Middle frontal gyrus (tissue), 1 donor: Measurements from ENCODE around the gene SPRY4.
"Not testable (repeated sequence)": the region's sequence is repeated elsewhere in the genome, so short reads cannot be mapped to it uniquely, and the experiment has no call there.

ENCODE experiments used
- DNase-seq: peaks from one replicate; pipeline ENCODE4 v3.0.0-alpha.2; 2015; ENCODE audit warnings: low spot score; ENCODE audit errors: extremely low spot score

SPRY4 gene

GRCh38 chr5:142334538-142334937 lies 9.7 kb upstream of the SPRY4 start:
- no peak for DNase-seq

GRCh38 chr5:142333749-142334148 lies 8.9 kb upstream of the SPRY4 start:
- not testable (repeated sequence) for DNase-seq

DNA sequence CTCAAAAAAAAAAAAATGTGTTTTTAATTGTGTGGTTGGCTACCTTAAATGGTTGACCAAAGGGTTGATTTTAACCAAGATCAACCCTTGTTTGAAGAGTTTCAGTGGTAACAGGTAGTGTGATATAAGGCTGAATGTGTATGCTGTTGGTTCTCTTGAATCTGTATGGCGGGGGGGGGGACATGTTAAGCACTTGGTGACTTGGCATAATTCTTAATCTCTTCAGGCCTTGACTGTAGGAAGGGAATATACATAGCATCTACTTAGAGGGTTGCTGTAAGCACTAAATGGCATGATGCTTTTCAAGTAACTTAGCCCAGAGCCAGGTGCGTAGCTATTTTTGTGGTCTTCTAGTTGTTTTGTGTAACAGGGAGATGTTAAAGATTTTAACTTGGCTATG lies 5.6 kb upstream of the SPRY4 start:
- no peak for DNase-seq

DNA sequence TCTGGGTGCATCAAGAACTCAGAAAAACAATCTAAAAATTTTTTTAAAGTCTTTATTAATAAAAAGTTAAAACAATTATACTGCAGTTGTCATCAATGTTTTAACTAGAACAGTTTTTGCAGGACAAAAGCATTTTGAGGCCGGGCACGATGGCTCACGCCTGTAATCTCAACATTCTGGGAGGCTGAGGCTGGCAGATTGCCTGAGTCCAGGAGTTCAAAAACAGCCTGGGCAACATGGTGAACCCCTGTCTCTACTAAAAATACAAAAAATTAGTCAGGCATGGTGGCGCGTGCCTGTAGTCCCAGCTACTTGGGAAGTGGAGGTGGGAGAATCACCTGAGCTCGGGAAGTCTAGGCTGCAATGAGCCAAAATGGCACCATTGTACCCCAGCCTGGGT lies 5.2 kb upstream of the SPRY4 start:
- DNase-seq: no peak

DNA sequence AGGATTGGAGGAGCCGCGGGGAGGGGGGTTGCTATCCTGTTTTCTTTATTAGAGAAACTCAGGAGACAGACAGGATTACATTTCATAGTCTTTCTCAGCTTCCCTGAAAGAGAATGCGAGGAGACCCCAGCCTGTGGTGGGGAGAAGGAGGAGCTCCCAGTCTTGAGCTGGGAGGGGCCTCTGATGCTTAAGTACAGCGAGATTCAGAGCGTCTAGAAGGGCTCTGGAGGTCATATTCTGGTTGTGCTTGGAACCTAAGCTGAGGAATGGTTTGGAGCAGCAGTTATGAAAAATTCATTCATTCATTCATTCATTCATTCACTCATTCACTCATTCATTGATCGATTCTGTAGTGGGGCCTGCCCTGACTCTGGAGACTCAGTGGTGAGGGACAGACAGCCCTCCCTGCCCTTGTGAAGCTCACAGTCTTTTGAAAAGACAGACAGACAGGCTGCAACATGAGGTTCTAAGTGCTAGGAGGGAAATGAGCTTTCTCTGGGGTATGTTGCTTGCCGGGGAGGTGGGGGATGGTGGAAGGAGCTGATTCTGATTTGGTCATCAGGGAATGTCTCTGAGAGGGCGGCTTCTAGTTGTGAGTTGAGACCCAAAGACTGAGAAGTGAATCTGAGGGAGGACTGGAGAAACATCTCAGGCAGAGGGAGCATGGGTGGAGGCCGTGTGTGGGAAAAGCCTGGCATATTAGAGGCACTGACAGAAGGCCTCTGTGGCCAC lies 2.5 kb upstream of the SPRY4 start:
- no peak for DNase-seq

DNA sequence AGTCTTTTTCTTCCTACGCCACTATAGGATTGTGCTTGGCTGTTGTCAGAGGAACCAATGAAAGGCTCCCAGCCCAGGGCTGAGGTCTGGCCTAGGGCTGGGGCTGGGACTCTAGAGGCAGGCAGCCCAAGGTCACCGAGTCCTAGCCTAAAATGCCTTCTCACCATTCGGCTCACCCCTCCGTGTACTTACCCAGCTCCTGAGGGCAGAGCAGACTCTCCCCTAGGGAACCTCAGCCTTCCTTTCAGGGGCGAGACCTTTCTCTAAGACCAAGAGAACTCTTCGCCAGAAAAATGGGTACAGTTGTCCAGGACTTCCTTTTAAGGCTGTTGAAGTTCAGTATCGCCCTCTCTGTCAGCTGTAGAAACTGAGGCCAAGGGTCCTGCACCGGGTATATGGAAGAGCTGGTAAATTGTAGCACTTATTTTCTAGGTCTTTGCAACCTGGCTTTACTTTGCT lies 1.7 kb upstream of the SPRY4 start:
- no peak for DNase-seq

GRCh38 chr5:142325725-142326479 lies 1.1 kb upstream of the SPRY4 start:
- no peak for DNase-seq

DNA sequence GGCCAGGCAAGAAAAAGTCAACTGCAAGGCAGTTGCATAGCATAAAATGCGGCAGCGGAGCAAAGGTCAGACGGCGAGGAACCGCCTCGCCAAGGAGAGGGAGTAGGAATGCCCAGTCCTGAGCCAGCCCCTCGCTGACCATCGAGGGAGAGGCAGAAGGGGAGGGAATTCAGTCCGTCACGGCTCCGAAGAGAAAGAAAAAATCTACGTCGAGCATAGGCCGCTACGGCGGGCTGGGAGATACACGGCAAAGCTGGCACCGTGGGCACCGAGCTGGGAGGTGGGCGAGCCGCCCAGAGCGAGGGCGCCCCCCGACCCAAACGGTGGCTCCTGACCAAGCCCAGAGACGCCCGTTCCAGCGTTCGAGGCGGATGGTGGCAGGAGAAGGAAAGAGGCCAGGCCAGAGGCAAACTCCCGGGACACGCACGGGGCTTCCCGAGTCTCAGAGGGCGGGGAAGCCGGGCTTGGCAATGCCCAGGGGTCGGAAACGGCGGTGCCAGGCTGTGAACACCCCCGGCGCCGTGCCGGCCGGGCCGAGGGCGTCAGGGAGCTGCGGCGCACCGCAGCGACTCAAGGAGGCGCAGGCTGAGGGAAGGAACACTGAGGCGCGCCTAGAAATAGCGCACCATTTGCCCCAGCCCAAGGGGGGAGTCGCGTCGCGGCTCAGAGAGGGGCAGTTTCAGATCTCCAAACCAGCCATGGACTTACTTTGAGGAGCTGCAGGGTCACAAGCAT lies 518 bp downstream of the SPRY4 start:
- no peak for DNase-seq

- DNase-seq: no peak
These were observed 1.2 kb downstream of the SPRY4 start for GRCh38 chr5:142323480-142324135.

DNA sequence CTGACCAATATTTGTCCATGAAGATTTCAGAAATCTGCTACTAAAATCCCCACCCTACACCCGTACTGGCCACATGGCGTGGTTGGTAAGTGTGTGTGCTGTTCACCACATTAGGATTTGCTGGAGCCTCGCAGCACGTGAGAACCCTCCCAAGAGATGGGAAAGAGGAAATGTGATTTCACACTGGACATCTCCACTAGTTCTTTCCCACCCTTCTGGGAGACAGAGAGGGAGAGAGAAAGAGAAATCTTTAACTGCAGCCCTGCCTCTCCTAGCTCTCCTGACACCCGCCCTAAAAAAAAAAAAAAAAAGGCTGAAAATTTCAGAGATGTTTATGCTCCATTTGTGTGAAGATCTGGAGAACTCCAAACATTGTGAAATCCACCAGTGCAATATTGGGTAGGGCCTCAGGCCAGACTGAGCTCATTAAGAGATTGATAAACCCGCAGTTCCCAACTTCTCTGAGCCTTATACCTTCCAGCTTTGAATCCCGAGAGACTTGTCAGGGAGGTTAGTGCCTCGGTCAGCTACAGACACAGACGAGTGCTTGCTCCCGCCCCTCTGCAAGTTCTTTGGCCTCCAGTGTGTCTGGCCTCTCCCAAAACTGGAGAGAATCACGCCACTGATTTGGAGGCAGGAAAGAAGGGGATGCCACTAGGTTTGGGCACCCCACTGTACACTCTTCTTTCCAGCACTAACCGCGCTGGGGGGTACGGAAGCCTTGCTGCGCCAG lies 1.9 kb downstream of the SPRY4 start:
- DNase-seq: no peak

DNA sequence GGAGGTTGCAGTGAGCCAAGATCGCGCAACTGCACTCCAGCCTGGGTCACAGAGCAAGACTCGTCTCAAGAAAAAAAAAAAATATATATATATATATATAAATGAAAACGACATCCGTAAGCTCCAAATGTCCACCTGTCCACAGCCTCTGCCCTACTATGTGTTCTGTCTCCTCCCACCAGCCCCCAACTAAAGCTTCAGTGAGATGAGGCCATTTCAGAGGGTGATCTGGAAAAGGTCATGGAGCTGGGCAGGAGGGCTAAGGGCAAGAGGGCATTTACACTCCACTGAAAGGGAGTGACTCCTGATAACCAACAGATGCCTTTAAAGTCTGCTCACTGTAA lies 2.4 kb downstream of the SPRY4 start:
- DNase-seq: no peak

DNA sequence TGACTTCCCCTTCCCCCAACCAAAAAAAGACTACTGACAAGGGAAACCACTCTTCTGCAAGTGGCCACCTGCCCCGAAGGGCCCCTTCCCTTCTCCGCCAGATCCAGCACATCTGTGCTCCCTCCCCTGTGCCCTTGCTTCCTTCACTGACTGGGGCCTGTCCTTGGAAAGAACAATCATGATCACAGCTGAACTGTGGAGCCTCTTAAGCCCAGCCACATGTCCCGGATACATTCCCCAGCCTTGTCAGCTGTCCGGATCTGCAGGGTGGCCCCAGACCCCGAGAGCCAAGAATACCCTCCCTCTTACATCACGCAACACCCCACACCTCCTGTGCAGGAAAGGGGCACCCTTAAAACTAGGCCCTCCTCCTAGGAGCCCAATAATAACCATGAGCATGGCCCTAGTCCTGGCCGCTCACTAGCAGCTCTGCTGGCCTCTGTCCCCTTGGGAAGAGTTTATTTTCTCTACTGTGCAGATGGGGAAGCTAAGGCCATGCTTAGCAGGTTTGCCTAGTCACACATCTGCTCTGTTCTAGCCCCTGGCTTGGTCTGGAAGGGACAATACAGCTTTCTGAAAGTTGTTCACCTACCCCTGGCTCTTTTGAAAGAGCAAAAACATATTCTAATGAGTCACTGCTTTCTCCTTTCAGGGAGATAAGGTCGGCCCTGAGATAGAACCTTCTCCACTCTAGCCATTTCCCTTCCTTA lies 3.8 kb downstream of the SPRY4 start:
- no peak for DNase-seq

- DNase-seq: no peak
These were observed 4.4 kb downstream of the SPRY4 start for GRCh38 chr5:142320430-142320738.

DNA sequence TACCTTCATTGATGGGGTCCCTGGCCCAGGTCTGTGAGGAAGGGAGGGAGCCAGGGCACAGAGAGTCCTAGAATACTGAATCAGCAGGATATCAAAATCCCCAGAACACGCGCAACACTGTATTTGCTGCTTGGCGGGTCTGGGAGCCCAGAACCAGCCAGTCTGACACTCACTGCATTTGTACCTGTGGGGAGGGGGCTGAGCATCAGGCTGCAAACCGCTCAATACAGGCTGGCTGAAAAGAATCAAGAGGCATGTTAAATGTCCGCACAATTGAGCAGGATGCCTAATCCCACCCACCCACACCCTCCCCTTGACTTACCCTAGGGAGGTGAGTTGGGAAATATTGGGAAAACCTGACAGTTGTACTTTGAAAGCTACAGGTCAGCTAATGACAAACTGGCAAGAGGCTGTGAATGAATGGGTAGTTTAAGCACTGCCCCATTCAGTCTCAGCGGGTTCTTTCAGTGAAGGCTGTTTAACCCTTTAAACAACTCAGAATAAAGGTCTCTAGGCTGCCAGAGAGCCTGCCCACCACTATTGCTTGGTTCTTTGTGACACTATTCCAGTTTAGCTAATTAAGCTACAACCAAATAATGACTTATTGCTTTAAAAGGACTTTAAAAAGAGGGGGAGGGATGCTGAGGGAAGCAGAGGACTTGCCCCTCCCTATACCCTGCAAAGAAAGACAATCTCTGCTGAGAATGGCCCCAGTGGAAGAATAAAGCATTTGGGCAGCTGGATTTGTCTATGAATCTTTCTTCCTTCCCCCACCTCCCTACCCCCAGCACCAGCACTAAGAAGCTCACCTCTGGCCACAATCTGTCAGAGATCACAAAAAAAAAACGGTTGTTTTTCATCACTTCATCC lies 5.0 kb downstream of the SPRY4 start:
- no peak for DNase-seq

DNA sequence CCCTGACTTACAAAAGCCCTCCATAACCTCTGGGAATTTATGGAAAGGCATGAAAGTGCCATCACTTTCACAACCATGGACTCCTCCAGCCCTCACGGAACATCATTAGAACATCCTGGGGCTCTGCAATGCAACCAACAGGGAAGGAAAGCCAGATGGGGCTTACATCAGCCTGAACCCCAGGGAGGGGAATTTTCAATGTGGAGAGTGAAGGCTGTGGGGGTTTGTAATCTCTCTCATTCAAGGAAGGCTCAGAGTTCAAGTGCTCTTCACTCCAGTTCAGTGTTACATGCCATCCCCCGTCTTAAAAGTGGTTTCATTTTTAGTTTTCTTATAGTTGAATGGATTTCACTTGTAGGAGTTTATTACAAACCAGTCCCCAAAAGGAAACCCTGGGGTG lies 5.7 kb downstream of the SPRY4 start:
- DNase-seq: no peak

DNA sequence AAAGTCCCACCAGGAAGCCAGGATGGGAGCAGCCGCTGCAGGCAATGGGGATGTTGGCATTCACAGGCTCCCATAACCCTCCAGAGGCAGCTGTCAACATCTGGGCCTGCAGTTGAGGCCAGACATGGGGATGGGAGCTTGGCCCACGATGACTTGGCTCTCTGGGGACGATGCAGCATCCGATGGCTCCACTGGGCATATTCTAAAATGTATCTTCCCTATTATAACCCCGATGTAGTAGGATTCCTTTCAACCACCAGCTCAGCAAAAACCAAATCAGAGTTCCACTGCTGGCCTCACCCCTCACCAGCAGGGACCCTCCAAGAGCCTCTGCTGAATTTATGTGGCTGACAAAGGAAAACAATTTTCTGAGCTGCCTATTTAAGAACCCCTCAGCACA lies 7.1 kb downstream of the SPRY4 start:
- DNase-seq: no peak

DNA sequence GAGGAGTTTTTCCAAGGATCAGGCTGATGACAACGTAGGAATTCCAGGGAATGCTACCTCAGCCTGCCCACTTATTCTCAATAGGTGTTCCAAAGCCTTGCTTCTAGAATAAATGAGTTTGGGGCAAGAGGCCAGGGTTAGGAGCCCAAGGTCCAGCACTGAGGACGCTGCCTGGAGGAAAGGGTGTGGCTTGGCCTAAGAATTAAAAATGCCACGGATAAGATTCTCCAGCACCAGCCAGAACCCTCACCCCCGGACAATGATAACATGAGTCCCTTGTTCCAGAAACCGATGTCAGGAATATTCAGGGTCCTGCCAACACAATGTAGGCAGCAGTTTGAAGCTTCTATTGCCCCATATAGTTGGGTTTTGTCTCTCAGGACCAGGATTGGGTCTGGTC lies 7.6 kb downstream of the SPRY4 start:
- DNase-seq: no peak

DNA sequence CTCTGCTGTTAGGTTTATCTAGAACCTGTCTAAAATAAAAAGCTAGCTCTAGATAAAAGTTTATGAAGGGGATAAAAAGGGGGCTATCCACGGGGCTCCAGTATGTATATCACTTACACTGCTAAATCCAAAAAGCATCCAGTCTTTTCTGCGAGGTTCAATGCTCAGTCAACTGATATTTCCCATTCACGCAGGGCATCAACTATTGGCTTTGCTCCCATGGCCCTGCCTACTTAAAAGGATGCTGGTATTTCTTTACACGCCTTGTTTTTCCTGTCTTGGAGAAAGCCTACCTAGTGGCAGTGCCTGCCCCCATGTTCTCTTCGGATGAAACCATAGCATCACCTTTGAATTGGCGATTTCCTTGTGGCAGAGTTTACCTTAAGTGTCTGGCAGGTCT lies 8.1 kb downstream of the SPRY4 start:
- DNase-seq: no peak

- DNase-seq: no peak
These were observed 8.8 kb downstream of the SPRY4 start for GRCh38 chr5:142316051-142316450.
